Esophagus muscularis mucosa (tissue), 4 donors: ENCODE data around the gene SPATA13. TPM values are rescaled to one million over a fixed set of nuclear protein-coding genes. Genes with fewer than 3 reads are reported as not detected.

Experiments
- DNase-seq: peaks from one replicate; pipeline ENCODE4 v3.0.0-alpha.2; 2017; ENCODE audit errors: extremely low spot score
- H3K27ac ChIP-seq, 4 donors: fragments of 200-600 bp; sonication (generic); replicated peaks in 1 of 4; 1 replicate in 3 of 4; 2 replicates in 1 of 4; pipeline ENCODE4 v1.5.1; 2016 to 2019; ENCODE audit warnings: mild to moderate bottlenecking in 1 of 4
- H3K27me3 ChIP-seq, 4 donors: fragments of 200-600 bp; sonication (generic); one replicate each; pipeline versions ENCODE4 v1.5.1 to v1.6.0; 2016 to 2019
- H3K36me3 ChIP-seq, 4 donors: fragments of 200-600 bp; sonication (generic); one replicate each; pipeline ENCODE4 v1.5.1; 2016 to 2019
- H3K4me1 ChIP-seq, 4 donors: fragments of 200-600 bp; sonication (generic); one replicate each; pipeline ENCODE4 v1.5.1; 2016 to 2019
- H3K4me3 ChIP-seq, 4 donors: fragments of 200-600 bp; sonication (generic); 1 replicate in 2 of 4; 2 replicates in 2 of 4; pipeline ENCODE4 v1.5.1; 2016 to 2019; ENCODE audit warnings: mild to moderate bottlenecking in 4 of 4, moderate library complexity in 1 of 4
- H3K9me3 ChIP-seq, 4 donors: fragments of 200-600 bp; sonication (generic); 1 replicate in 3 of 4; 2 replicates in 1 of 4; pipeline ENCODE4 v1.5.1; 2016 to 2019
- EP300 ChIP-seq: sonication (generic); formaldehyde crosslinking; IDR thresholded peaks from one replicate; pipeline ENCODE4 v1.6.1; 2017; ENCODE audit warnings: antibody characterized with exemption
- POLR2A ChIP-seq: fragments of 450-650 bp; IDR thresholded peaks from one replicate; pipeline ENCODE4 v1.6.1; 2017; ENCODE audit warnings: antibody characterized with exemption, moderate library complexity, mild to moderate bottlenecking, low read depth
- POLR2AphosphoS5 ChIP-seq, 2 donors: sonication (generic); formaldehyde crosslinking; IDR thresholded peaks; one replicate each; pipeline ENCODE4 v1.6.1; 2017; ENCODE audit warnings: antibody characterized with exemption in 2 of 2
- WGBS: methylation state at CpG from one replicate; pipeline ENCODE4 v1.1.5; 2018; 5-methylcytosine and 5-hydroxymethylcytosine counted together
- intact Hi-C: fragments of 100-400 bp; cut with DNase I; formaldehyde crosslinking; loops from one replicate; pipeline ENCODE4 v1.15.1; 2023
- total RNA-seq, 4 donors: library from RNA; depleted of rRNA; stranded (reverse); fragments of >200 nt; gene quantifications; one replicate each; pipeline versions ENCODE4 v1.1.0 to v1.2.1, GENCODE V29; 2016
- TF ChIP-seq, protein P1 (sequence below), 3 experiments: fragments of 200-600 bp in 2 of 3; fragments of 450-650 bp in 1 of 3; sonication (generic) in 2 of 3; IDR thresholded peaks; one replicate each; pipeline ENCODE4 v1.5.1; 2017 to 2019; ENCODE audit warnings: antibody characterized with exemption in 3 of 3, mild to moderate bottlenecking in 2 of 3, moderate library complexity in 1 of 3

The SPATA13 gene
- total RNA-seq, 4 donors from 2014 or later: 9.1 to 21.6 (median 17.1) TPM

- DNase-seq: no peak
- Histone ChIP-seq H3K9me3 (no peaks in the 10 kb centered on the region), H3K27me3 (no peaks in the 10 kb centered on the region), H3K4me1 (no peaks in the 10 kb centered on the region), H3K27ac (no peak overlapping the region), H3K36me3 (peaks cover 21 to 96% (median 76%) of the 10 kb centered on the region in 4 donors), H3K4me3 (no peak overlapping the region)
- WGBS: 97% methylated on average over 13 of the region's 20 CpGs
- TF ChIP-seq EP300 (no peak), POLR2AphosphoS5 (IDR thresholded peaks at IDR 0.05) (no peak), POLR2A (no peak)
- TF ChIP-seq, protein P1, sequence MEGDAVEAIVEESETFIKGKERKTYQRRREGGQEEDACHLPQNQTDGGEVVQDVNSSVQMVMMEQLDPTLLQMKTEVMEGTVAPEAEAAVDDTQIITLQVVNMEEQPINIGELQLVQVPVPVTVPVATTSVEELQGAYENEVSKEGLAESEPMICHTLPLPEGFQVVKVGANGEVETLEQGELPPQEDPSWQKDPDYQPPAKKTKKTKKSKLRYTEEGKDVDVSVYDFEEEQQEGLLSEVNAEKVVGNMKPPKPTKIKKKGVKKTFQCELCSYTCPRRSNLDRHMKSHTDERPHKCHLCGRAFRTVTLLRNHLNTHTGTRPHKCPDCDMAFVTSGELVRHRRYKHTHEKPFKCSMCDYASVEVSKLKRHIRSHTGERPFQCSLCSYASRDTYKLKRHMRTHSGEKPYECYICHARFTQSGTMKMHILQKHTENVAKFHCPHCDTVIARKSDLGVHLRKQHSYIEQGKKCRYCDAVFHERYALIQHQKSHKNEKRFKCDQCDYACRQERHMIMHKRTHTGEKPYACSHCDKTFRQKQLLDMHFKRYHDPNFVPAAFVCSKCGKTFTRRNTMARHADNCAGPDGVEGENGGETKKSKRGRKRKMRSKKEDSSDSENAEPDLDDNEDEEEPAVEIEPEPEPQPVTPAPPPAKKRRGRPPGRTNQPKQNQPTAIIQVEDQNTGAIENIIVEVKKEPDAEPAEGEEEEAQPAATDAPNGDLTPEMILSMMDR (IDR thresholded peaks at IDR 0.05): no peak
- intact Hi-C loops: no loop called here
These were observed 129.9 kb downstream of the SPATA13 start for GRCh38 chr13:24290280-24290932.

DNA sequence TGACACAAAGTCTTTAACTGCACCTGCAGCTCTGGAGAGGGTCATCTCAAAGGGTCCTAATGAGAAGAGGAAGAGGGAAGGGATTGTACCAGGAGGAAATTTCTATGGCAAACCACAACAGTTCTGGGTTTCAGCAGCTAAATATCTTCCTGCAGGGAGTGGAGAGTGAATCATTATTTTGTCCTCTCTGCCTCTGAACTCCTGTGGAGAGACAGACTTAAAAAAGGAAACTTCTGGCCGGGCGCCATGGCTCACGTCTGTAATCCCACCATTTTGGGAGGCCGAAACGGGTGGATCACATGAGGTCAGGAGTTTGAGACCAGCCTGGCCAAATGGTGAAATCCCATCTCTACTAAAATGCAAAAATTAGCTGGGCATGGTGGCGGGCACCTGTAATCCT, 132.0 kb downstream of the SPATA13 start:
- Histone ChIP-seq H3K27ac (no peak overlapping the region), H3K27me3 (no peaks in the 10 kb centered on the region), H3K4me3 (no peak overlapping the region), H3K36me3 (peaks cover 23 to 96% (median 69%) of the 10 kb centered on the region in 4 donors), H3K4me1 (peaks cover 0 to 4% (median 0%) of the 10 kb centered on the region in 4 donors), H3K9me3 (no peaks in the 10 kb centered on the region)
- TF ChIP-seq EP300 (no peak), POLR2A (no peak), POLR2AphosphoS5 (IDR thresholded peaks at IDR 0.05) (no peak)
- TF ChIP-seq, protein P1 (IDR thresholded peaks at IDR 0.05): no peak
- 87% methylated on average over 6 of the region's 6 CpGs for WGBS
- DNase-seq: no peak
- intact Hi-C loops: no loop called here

- H3K9me3 ChIP-seq: no peaks in the 10 kb centered on the region
- peaks cover 33 to 96% (median 77%) of the 10 kb centered on the region in 4 donors for H3K36me3 ChIP-seq
- TF ChIP-seq, protein P1 (IDR thresholded peaks at IDR 0.05): no peak
- TF ChIP-seq POLR2AphosphoS5 (IDR thresholded peaks at IDR 0.05) (no peak), EP300 (no peak), POLR2A (no peak)
- DNase-seq: no peak
- H3K4me1 ChIP-seq: peaks cover 0 to 4% (median 0%) of the 10 kb centered on the region in 4 donors
- H3K27ac ChIP-seq: no peak overlapping the region
- intact Hi-C loops: no loop called here
- no peaks in the 10 kb centered on the region for H3K27me3 ChIP-seq
- 92% methylated on average over 10 of the region's 10 CpGs for WGBS
- no peak overlapping the region for H3K4me3 ChIP-seq
These were observed 133.2 kb downstream of the SPATA13 start for GRCh38 chr13:24293746-24294145.

GRCh38 chr13:24299488-24300114, 139.1 kb downstream of the SPATA13 start:
- intact Hi-C loops: no loop called here
- Histone ChIP-seq H3K27ac (no peak overlapping the region), H3K9me3 (no peaks in the 10 kb centered on the region), H3K36me3 (peaks cover 28 to 96% (median 72%) of the 10 kb centered on the region in 4 donors), H3K4me3 (no peak overlapping the region), H3K27me3 (no peaks in the 10 kb centered on the region), H3K4me1 (peaks cover 5 to 8% (median 6%) of the 10 kb centered on the region in 4 donors)
- WGBS: 97% methylated on average over 16 of the region's 16 CpGs
- DNase-seq: no peak
- TF ChIP-seq POLR2A (no peak), EP300 (no peak), POLR2AphosphoS5 (IDR thresholded peaks at IDR 0.05) (no peak)
- TF ChIP-seq, protein P1 (IDR thresholded peaks at IDR 0.05): no peak
